ENCODE results near the gene SERP1.

Gene SERP1

DNA sequence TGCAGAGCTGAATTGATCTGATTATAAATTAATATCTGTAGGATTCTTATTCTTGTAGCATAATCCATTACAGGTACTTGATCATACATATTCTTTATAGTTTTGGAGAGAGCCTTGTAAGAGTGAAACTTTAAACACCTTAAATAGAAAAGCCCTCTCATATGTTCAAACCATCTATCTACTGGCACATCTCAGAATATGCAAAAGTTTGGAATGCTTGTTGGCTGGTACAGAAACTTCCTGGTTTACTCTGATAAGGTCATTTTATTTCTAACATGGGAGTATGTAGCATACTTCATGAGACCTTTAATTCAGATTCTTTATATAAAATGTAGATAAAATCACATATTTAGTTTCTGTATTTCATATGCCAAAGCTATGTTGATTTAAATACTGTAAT lies 34.9 kb upstream of the SERP1 start:
- CTCF ChIA-PET: interaction anchor here (0.7 kb wide), 1 partner anchor 255 kb away, joined by 3 read pairs; no protein-coding TSS in a partner anchor
- H3K27ac ChIP-seq: no peak overlapping the region
- POLR2A ChIA-PET (ENCODE audit: low non-redundant PET): no interaction called here
- DNase-seq (ENCODE audit: low spot score): no peak
- TF ChIP-seq, protein P1, sequence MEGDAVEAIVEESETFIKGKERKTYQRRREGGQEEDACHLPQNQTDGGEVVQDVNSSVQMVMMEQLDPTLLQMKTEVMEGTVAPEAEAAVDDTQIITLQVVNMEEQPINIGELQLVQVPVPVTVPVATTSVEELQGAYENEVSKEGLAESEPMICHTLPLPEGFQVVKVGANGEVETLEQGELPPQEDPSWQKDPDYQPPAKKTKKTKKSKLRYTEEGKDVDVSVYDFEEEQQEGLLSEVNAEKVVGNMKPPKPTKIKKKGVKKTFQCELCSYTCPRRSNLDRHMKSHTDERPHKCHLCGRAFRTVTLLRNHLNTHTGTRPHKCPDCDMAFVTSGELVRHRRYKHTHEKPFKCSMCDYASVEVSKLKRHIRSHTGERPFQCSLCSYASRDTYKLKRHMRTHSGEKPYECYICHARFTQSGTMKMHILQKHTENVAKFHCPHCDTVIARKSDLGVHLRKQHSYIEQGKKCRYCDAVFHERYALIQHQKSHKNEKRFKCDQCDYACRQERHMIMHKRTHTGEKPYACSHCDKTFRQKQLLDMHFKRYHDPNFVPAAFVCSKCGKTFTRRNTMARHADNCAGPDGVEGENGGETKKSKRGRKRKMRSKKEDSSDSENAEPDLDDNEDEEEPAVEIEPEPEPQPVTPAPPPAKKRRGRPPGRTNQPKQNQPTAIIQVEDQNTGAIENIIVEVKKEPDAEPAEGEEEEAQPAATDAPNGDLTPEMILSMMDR (conservative IDR thresholded peaks at IDR 0.05; ENCODE audit: low read depth): no peak

DNA sequence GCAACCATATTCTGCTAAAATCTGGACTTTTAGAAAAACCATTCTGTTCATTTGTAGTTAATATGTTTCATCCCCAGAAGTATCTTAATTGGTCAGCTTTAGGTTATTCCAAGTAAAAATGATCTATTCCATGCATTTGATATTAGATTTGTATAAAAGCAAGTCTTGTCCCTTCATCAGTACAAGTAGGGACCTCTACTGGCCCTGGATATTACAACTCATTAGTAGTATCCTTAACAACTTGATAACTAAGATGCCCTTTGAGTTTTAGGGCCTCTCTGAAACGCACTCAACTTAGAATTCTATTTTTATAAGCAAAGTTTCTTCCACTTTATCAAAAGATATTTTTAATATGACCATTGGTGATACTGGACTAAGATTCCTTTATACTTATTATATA lies 31.6 kb upstream of the SERP1 start:
- TF ChIP-seq, protein P1 (conservative IDR thresholded peaks at IDR 0.05; ENCODE audit: low read depth): no peak
- H3K27ac ChIP-seq: no peak overlapping the region
- CTCF ChIA-PET: interaction anchor here (0.8 to 1.3 kb wide), 2 partner anchors 11 to 26 kb away, joined by 3 to 5 read pairs; no protein-coding TSS in a partner anchor
- no peak for DNase-seq (ENCODE audit: low spot score)
- POLR2A ChIA-PET (ENCODE audit: low non-redundant PET): no interaction called here

DNA sequence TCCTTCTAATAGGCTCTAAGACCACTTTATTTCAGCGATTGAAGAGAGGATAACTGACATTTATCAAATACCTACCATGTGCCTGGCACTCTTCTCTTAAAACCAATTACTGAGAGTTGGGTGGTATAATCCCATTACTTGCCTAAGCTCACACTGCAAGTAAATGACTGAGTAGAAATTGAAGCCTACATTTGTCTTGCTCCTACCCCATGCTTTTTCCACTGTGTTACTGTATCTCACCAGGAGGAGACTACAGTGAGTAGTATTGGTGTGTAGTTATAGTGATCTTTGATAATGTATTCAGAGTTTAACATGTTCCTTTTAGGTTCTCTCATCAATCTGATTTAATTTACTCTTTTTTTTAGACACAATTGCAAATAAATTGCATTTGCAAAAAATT lies 21.0 kb upstream of the SERP1 start:
- no peak overlapping the region for H3K27ac ChIP-seq
- ChIA-PET POLR2A (ENCODE audit: low non-redundant PET) (no interaction called here), CTCF (no interaction called here)
- TF ChIP-seq, protein P1 (conservative IDR thresholded peaks at IDR 0.05; ENCODE audit: low read depth): no peak
- DNase-seq (ENCODE audit: low spot score): no peak

DNA sequence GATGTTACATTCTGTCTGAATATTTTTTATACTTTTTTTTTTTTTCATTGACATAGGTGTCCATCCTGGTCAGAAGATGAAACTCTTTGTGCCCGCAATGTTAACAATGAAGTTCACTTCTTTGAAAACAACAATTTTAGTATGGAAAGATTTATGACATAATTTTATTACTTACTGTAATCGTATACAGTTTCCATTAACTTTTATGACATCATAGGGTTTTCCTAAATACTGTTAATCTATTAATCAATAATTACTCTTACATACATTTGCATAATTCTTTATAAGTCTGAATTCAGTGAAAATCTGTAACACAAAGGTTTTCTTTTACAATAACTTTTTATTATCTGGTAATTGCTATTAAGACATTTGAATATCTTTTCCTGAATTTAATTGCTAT lies 17.9 kb upstream of the SERP1 start:
- POLR2A ChIA-PET (ENCODE audit: low non-redundant PET): no interaction called here
- CTCF ChIA-PET: interaction anchor here (0.7 kb wide), 1 partner anchor 121 kb away, joined by 4 read pairs; no protein-coding TSS in a partner anchor
- H3K27ac ChIP-seq: no peak overlapping the region
- no peak for DNase-seq (ENCODE audit: low spot score)
- TF ChIP-seq, protein P1 (conservative IDR thresholded peaks at IDR 0.05; ENCODE audit: low read depth): no peak

DNA sequence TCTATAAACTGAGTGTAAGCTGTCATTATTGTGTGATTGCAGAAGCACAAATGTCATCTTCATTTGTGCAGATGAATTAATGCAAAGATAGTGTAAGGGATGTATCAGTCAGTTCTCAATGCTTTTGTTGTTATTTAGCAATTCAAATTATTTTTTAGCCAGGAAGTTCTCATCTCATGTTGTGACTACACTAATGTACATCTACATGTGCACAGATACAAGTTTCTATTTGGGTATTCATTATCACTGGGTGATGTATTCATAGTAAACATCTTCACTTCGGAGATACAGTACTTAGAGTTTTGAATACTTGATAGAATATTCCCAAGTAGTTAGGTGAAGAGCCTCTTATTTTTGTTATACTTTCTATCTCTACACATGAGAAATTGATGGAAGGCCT lies 11.4 kb upstream of the SERP1 start:
- TF ChIP-seq, protein P1 (conservative IDR thresholded peaks at IDR 0.05; ENCODE audit: low read depth): no peak
- no peak for DNase-seq (ENCODE audit: low spot score)
- H3K27ac ChIP-seq: no peak overlapping the region
- ChIA-PET CTCF (no interaction called here), POLR2A (ENCODE audit: low non-redundant PET) (no interaction called here)

DNA sequence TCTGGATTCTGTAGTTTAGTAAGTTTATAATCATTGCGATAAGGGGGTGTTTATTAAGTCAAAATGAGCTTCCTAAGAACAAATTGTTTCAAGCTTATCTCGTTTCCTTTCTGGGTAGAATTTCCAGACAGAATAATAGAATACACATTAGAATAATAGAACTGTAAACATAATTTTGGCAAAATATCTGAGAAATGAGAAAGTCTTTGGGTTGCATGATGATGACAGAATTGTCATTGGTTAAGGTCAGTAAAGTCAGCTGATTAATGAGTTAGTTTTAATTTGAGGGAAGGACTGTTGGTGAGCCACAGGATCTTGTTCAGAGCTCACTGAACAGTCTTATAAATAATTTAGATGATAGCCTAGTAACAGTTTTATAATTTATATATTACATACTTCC lies 10.5 kb upstream of the SERP1 start:
- CTCF ChIA-PET: interaction anchor here (0.8 kb wide), 1 partner anchor 147 kb away, joined by 3 read pairs; no protein-coding TSS in a partner anchor
- TF ChIP-seq, protein P1 (conservative IDR thresholded peaks at IDR 0.05; ENCODE audit: low read depth): no peak
- POLR2A ChIA-PET (ENCODE audit: low non-redundant PET): no interaction called here
- DNase-seq (ENCODE audit: low spot score): no peak
- no peak overlapping the region for H3K27ac ChIP-seq

Measured in RWPE1 (cell line).